K562 (cell line): Measurements from ENCODE around the gene RACK1.
"Not testable (repeated sequence)": the region's sequence is repeated elsewhere in the genome, so short reads cannot be mapped to it uniquely, and the experiment has no call there.

Source experiments
- CTCF ChIP-seq, 3 experiments: IDR thresholded peaks in 2 of 3; conservative IDR thresholded peaks in 1 of 3; 2 replicates each; pipeline ENCODE4 v1.5.1; 2011 to 2012; ENCODE audit warnings: low read length in 3 of 3, mild to moderate bottlenecking in 3 of 3, control low read depth in 2 of 3, improper control_type of control experiment in 1 of 3, inconsistent platforms in 1 of 3, low read depth in 1 of 3, mixed read lengths in 1 of 3, moderate library complexity in 1 of 3; ENCODE audit not compliant: insufficient read depth in 2 of 3
- JUNB ChIP-seq: fragments of 450-650 bp; formaldehyde crosslinking; conservative IDR thresholded peaks from 2 replicates; pipeline ENCODE4 v1.4.0; 2020; ENCODE audit warnings: mild to moderate bottlenecking
- MED1 ChIP-seq: sonication (generic); formaldehyde crosslinking; IDR thresholded peaks from 2 replicates; pipeline ENCODE4 v1.8.1; 2023; ENCODE audit warnings: missing genetic modification reagents, borderline replicate concordance
- MTA3 ChIP-seq: fragments of 450-650 bp; formaldehyde crosslinking; IDR thresholded peaks from 2 replicates; pipeline ENCODE4 v1.6.1; 2017; ENCODE audit warnings: mild to moderate bottlenecking, borderline replicate concordance
- SP2 ChIP-seq: IDR thresholded peaks from 2 replicates; pipeline ENCODE4 v1.6.1; 2011; ENCODE audit warnings: mild to moderate bottlenecking, low read depth, low read length, moderate library complexity; ENCODE audit not compliant: poor library complexity, severe bottlenecking; ENCODE audit errors: extremely low read depth
- STAT5B ChIP-seq: fragments of 250-450 bp; sonication (Bioruptor Pico); IDR thresholded peaks from 2 replicates; pipeline ENCODE4 v1.8.0; 2021; ENCODE audit warnings: mild to moderate bottlenecking, inconsistent platforms
- ZBTB7A ChIP-seq: IDR thresholded peaks from 2 replicates; pipeline ENCODE4 v1.6.1; 2011; ENCODE audit warnings: low read depth, mild to moderate bottlenecking, low read length, moderate library complexity, borderline replicate concordance; ENCODE audit not compliant: control insufficient read depth

DNA sequence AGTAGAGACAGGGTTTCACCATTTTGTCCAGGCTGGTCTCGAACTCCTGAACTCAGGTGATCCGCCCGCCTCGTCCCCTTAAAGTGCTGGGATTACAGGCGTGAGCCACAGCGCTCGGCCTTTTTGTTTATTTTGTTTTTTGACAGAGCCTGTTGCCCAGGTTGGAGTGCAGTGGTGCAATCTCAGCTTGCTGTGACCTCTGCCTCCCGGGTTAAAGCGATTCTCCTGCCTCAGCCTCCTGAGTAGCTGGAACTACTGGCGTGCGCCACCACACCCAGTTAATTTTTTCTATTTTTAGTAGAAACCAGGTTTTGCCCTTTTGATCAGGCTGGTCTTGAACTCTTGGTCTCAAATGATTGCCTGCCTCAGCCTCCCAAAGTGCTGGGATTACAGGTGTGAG is 33.6 kb downstream of the RACK1 start:
- not testable (repeated sequence) for TF ChIP-seq STAT5B (CRISPR knock-in tag); MED1 (CRISPR knock-in tag); ZBTB7A; JUNB (CRISPR knock-in tag); SP2; CTCF (IDR thresholded peaks at IDR 0.05 in 2 of 3, conservative IDR thresholded peaks at IDR 0.05 in 1 of 3; ENCODE audit: insufficient read depth in 2 of 3, low read depth in 1 of 3, low read length in 3 of 3); MTA3
